Measurements from ENCODE around the gene IQGAP1. TPM values are rescaled to one million over a fixed set of nuclear protein-coding genes. Genes with fewer than 3 reads are reported as not detected.

The IQGAP1 gene
- total RNA-seq, 4 donors from 2014 or later, result 206 to 448 (median 215) TPM

GRCh38 chr15:90360746-90361145 lies 27.3 kb upstream of the IQGAP1 start:
- H3K4me3 ChIP-seq, result no peak overlapping the region
- H3K27me3 ChIP-seq, result no peaks in the 10 kb centered on the region
- H3K27ac ChIP-seq, result no peak overlapping the region
- peaks cover 31% of the 10 kb centered on the region for H3K4me1 ChIP-seq
- H3K9me3 ChIP-seq, result no peaks in the 10 kb centered on the region
- TF ChIP-seq POLR2AphosphoS5 (IDR thresholded peaks at IDR 0.05) (no peak), POLR2A (IDR thresholded peaks at IDR 0.05) (no peak), EP300 (IDR thresholded peaks at IDR 0.05) (no peak), CTCF (IDR thresholded peaks at IDR 0.05) (no peak)
- DNase-seq (ENCODE audit: low spot score in 2 of 2), result no peak
- H3K36me3 ChIP-seq, result peaks cover 10% of the 10 kb centered on the region
- 89% methylated on average over 14 of the region's 14 CpGs for WGBS

- no peaks in the 10 kb centered on the region for H3K9me3 ChIP-seq
- WGBS, result 9% methylated on average over 2 of the region's 2 CpGs
- H3K27ac ChIP-seq, result peak overlapping the region; percentile 85
- DNase-seq (ENCODE audit: low spot score in 2 of 2), result no peak
- peaks cover 10% of the 10 kb centered on the region for H3K36me3 ChIP-seq
- no peak overlapping the region for H3K4me3 ChIP-seq
- peaks cover 35% of the 10 kb centered on the region for H3K4me1 ChIP-seq
- no peaks in the 10 kb centered on the region for H3K27me3 ChIP-seq
- TF ChIP-seq POLR2AphosphoS5 (IDR thresholded peaks at IDR 0.05), result peak in 1 of 3 donors; percentile 9
- TF ChIP-seq POLR2A (IDR thresholded peaks at IDR 0.05), result no peak
These were observed 25.2 kb upstream of the IQGAP1 start for GRCh38 chr15:90362936-90363212.

- WGBS, result 56% methylated on average over 4 of the region's 4 CpGs
These were observed 23.8 kb upstream of the IQGAP1 start for GRCh38 chr15:90364251-90364650.

GRCh38 chr15:90365414-90366055 lies 22.5 kb upstream of the IQGAP1 start:
- TF ChIP-seq POLR2A (IDR thresholded peaks at IDR 0.05) (no peak), CTCF (IDR thresholded peaks at IDR 0.05) (no peak), POLR2AphosphoS5 (IDR thresholded peaks at IDR 0.05) (no peak), EP300 (IDR thresholded peaks at IDR 0.05) (no peak)
- no peak for DNase-seq (ENCODE audit: low spot score in 2 of 2)
- H3K27ac ChIP-seq, result no peak overlapping the region
- no peaks in the 10 kb centered on the region for H3K9me3 ChIP-seq
- H3K4me1 ChIP-seq, result peaks cover 35% of the 10 kb centered on the region
- WGBS, result 88% methylated on average over 15 of the region's 15 CpGs
- H3K27me3 ChIP-seq, result no peaks in the 10 kb centered on the region
- H3K4me3 ChIP-seq, result no peak overlapping the region
- H3K36me3 ChIP-seq, result peaks cover 3% of the 10 kb centered on the region

More at GRCh38 chr15:90364251-90364650, 23.8 kb upstream of the IQGAP1 start:
- Histone ChIP-seq H3K4me1 (peaks cover 35% of the 10 kb centered on the region), H3K36me3 (peaks cover 10% of the 10 kb centered on the region), H3K27me3 (no peaks in the 10 kb centered on the region), H3K27ac (peak overlapping the region; percentile 85), H3K9me3 (no peaks in the 10 kb centered on the region), H3K4me3 (no peak overlapping the region)
- TF ChIP-seq POLR2A (IDR thresholded peaks at IDR 0.05) (no peak), CTCF (IDR thresholded peaks at IDR 0.05) (no peak), EP300 (IDR thresholded peaks at IDR 0.05) (no peak), POLR2AphosphoS5 (IDR thresholded peaks at IDR 0.05) (no peak)
- no peak for DNase-seq (ENCODE audit: low spot score in 2 of 2)

GRCh38 chr15:90367576-90367975 lies 20.5 kb upstream of the IQGAP1 start:
- no peaks in the 10 kb centered on the region for H3K36me3 ChIP-seq
- no peak for TF ChIP-seq POLR2AphosphoS5 (IDR thresholded peaks at IDR 0.05)
- no peak for TF ChIP-seq CTCF (IDR thresholded peaks at IDR 0.05)
- TF ChIP-seq POLR2A (IDR thresholded peaks at IDR 0.05), result no peak
- no peak for TF ChIP-seq EP300 (IDR thresholded peaks at IDR 0.05)
- H3K4me1 ChIP-seq, result peaks cover 23% of the 10 kb centered on the region
- WGBS, result 23% methylated on average over 3 of the region's 3 CpGs
- H3K27me3 ChIP-seq, result no peaks in the 10 kb centered on the region
- no peak for DNase-seq (ENCODE audit: low spot score in 2 of 2)
- no peaks in the 10 kb centered on the region for H3K9me3 ChIP-seq
- no peak overlapping the region for H3K4me3 ChIP-seq
- peak overlapping the region; percentile 68 for H3K27ac ChIP-seq

- Histone ChIP-seq H3K27ac (no peak overlapping the region), H3K27me3 (no peaks in the 10 kb centered on the region), H3K4me3 (no peak overlapping the region), H3K9me3 (no peaks in the 10 kb centered on the region), H3K4me1 (no peaks in the 10 kb centered on the region), H3K36me3 (no peaks in the 10 kb centered on the region)
- WGBS, result 94% methylated on average over 7 of the region's 7 CpGs
- TF ChIP-seq POLR2A (IDR thresholded peaks at IDR 0.05) (no peak), EP300 (IDR thresholded peaks at IDR 0.05) (no peak), CTCF (IDR thresholded peaks at IDR 0.05) (no peak), POLR2AphosphoS5 (IDR thresholded peaks at IDR 0.05) (no peak)
- DNase-seq (ENCODE audit: low spot score in 2 of 2), result no peak
These were observed 13.0 kb upstream of the IQGAP1 start for GRCh38 chr15:90375071-90375470.

Measured in suprapubic skin (tissue), 4 donors.